Cardiac septum (tissue), 1 donor: ENCODE data around the gene POU2F2. TPM values are rescaled to one million over a fixed set of nuclear protein-coding genes. Genes with fewer than 3 reads are reported as not detected.

ENCODE experiments used
- DNase-seq: peaks from one replicate; pipeline ENCODE4 v3.0.0-alpha.2; 2020; ENCODE audit warnings: low spot score
- intact Hi-C: fragments of 100-400 bp; cut with DNase I; formaldehyde crosslinking; loops from one replicate; pipeline ENCODE4 v1.14.0; 2022
- total RNA-seq: library from RNA; stranded (reverse); fragmentation: NEBNext Ultra II Directional; extraction: Animal tissue kit (Norgen Biotek cat#: 25700); gene quantifications from one replicate; pipeline ENCODE4 v1.2.1, GENCODE V29; 2021
- donor health status: DM: no; HTN: no; CAD: no.

The POU2F2 gene
- total RNA-seq, 1 donor from 2014 or later, result 0.51 TPM

DNA sequence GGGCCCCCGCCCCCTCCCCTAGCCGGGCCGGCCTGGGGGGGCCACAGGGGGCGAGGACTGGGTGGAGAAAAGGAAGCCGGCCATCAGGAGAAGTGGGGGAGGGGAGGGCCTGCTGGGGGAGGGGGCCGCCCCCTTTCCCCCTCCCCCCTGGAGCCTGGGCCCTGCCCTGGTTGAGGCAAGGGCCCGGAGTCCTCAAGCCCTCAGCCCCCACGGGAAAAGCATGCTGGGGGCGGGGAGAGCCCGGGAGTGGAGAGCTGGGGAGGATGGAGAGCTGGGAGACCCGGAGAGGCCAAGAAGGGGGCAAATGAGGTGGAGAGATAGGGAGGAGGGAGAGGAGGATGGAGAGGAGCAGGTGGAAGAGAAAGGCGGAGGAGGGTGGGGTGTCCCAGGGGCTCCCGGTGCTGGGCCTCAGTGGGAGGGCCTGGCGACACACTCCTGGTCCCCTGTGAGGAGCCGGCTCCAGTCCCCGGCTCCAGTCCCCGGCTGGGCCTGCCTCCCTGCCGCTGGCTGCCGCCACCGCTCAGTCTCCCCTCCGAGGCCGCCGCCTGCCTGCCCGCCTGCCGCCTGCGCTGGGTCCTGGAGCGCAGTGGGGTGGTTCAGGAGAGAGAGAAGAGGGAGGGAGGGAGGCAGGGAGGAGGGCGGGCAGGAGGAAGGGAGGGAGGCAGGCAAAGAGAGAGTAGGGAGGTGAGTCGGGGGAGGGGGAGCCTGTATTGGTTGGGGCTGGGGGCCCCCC, 62.5 kb downstream of the POU2F2 start, which contains the start of gene GRIK5:
Gene GRIK5, minus strand, starts transcription at position 588 of the 733 bp plus-strand sequence. CDS start 4,436 bp downstream, outside the sequence.
- DNase-seq, result no peak
- intact Hi-C loops, result no loop called here

DNA sequence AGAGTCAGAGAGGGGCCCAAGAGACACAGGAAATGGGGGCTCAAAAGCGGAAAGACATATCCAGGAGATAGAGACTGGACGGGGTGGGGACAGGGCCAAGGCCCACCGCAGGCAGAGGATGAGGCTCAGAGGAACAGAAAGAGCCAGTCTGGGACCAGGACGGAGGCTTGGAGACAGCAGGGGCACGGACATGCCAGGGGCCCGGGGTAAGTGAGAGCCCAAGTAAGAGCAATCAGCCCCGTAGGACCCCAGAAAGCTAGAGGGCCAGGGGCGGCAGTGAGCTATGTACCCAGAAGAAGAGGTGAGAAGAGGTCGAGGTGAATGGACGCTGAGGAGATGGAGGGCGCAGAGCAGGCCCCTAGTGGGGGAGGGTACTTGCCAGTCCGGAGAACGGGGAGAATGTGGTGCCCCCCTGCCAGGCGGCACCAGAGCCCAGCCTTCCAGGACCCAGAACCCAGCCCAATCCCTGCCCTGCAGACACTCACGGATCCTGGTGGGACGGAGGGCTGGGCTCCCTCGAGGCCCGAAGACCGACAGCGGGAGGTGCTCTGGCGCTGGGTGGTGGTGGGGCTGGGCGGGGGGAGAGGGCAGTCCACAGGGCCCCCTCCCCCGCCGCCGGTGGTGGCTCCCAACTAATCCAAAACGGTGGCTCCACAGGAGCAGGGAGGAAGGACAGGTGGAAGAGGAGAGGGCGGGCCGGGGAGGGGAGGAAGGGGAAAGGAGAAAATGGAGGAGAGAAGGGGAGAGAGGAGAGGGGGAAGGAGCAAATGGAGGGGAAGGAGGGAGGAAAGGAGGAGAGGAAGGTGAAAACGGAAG, 63.3 kb downstream of the POU2F2 start:
- no peak for DNase-seq
- intact Hi-C loops, result no loop called here

DNA sequence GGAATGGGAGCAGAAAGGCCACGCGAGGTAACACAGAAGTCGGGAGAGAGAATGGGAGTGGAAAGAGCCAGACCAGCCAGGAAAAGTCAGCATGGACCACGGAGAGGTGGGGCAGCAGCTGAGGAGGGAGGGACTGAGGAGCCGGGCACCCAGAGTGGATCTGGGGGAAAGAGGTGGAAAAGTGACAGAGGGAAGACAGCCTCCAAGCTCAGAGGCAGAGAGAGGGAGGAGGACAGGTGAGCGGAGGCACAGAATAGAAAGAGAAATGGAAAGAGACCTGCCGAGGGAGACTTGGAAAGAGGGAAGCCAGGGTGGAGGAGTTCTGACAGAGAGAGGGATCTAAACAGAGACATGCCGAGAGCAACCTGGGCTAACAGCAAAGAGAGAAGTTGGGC, 63.9 kb downstream of the POU2F2 start:
- DNase-seq, result no peak
- intact Hi-C loops, result no loop called here

DNA sequence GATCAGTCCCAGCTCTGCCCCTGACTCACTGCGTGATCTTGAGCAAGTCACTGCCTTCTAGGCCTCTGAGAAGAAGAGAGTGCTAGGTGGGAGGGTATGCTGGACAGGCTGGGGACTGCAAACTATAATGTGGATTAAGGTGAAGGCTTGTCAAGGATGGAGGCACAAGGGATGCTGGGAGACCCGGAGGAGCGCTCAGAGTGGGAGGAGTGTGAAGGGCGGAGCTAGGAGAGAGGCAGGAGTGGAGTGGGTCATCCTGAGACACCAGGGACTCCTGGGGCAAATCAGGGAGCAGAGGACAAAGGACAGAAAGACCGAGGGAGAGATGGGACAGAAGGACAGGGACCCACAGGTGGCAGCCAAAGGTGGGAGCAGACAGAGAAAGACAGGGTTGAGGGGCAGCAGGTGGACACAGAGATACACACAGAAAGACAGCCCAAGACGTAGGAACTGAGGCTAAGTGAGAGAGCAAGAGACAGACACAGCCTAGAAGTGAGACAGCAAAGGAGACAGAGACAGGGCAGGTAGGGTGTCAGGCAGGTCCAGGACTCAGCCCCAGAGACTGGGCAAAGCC, 64.8 kb downstream of the POU2F2 start:
- intact Hi-C loops, result no loop called here
- DNase-seq, result no peak

DNA sequence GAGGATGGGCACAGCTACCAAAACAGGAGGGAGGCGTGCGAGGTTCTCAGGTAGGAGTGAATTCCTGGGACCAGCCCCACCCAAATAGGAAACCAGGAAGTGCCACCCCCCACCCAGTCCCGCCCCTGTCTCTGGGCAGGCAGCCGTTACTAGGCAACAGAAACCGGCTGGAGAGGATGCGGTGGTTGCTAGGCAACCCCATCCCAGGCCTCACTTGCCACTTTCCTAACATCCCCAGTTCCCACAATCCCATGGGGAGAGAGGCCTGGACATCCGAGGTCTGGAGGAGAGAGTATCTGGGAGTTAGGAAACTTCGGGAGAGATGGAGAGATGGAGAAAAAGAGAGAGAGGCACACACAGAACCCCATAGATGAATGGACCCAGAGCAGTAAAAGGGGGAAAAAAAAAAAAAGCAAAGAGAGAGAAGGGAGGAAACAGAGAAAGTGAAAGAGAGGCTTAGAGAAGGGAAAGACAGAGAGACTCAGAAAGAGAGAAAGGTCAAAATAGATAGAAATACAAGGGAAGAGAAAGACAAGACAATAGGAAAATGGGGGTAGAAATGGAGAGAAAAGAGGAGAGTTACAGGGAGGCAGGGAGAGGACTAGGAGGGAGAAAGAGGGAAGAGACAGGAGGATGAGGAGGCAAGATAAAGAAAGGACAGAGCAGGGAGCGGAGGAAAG, 66.0 kb downstream of the POU2F2 start:
- intact Hi-C loops, result no loop called here

DNA sequence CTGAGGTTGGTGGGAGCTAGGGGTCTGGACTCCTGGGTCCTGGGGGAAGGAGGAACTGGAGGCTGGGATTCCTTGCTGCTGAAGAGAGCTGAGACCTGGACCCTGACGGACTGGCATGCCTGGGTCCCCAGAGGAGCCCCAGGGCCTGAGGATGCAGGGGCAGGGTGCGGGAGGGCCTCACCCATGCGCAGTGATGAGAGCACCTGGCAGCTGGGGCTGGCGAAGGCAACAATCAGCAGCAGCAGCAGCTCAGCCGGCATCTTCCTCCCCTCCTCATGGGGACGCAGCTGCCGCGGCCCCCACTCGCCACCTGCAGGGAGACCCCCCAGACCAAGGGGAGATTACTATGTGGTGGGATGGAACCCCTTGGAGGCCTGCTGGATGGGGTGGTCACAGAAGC, 66.7 kb downstream of the POU2F2 start:
- intact Hi-C loops, result no loop called here
- DNase-seq, result no peak

More for the DNA sequence above, 66.0 kb downstream of the POU2F2 start:
- no peak for DNase-seq

DNA sequence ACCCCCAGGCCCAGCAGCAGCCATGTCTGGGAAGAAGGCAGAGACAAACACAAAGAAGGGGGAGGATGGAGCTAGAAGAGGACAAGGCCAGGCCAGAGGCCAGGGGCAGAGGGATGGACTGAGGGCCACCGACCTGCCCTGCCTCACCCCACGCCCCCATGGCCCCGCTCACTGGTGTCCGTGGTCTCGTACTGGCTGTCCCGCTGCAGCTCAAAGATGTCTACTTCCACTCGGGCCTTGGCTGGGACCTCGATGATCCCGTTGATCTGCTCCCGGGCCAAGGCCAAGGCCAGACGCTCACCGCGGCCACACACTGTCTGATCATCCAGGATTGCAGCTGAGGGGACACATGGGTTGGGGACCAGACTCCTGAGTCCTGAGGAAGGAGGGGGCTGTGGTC, 67.2 kb downstream of the POU2F2 start:
- intact Hi-C loops, result no loop called here
- DNase-seq, result no peak

DNA sequence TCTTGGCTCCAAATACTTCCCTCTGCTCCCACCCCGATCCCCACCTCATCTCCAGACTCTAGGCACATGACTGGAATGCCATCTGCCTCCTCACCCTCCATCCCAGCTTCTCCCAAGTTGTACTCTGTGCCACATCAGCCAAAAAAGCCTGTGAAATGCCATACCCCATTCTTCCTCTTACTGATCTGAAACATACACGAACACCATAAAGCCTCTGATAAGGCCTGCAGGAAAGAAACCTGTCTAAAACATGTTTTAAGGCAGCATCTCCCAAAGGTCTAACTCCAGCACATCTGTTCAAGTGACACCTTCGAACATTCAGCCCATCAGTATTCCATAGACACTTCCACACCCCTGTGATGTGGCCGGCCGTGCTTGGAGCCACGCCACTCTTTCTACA, 67.8 kb downstream of the POU2F2 start:
- DNase-seq, result no peak
- intact Hi-C loops, result no loop called here

DNA sequence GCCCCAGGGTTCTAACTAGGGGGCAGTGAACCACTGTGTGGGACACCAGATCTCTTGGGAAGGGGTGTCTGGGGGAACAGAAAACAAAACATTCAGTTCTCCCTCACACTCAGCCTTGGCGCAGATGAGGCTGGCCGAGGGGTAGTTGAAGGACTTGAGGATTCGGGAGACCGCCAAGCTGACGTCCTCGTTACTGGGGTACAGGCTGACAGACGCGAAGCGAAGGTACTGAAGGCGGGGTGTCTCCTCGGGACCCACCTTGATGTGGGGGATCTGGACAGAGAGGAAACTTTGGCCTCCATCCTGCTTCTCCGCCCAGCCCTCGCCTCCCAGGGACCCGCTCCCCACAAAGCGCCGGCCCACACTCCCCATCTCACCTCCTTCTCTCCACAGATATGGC, 69.9 kb downstream of the POU2F2 start:
- no peak for DNase-seq
- intact Hi-C loops, result no loop called here

DNA sequence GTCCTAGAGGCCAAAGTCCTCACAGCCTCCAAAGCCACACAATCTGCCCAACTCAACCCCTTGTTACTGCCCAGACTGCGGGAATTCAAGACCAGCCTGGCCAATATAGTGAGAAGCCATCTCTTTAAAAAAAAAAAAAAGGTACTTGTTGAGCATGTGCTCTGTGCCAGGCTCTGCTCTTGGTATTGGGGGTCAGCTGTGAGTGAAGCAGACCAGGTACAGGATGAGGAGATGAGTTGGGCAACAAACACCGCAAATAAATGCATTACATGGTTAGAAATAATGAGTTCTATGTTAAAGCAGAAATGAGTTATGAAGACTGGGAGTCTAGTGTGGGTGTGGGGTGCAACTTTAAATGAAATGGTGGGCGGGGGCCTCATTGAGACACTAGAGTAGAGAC, 72.1 kb downstream of the POU2F2 start:
- DNase-seq, result no peak
- intact Hi-C loops, result no loop called here

DNA sequence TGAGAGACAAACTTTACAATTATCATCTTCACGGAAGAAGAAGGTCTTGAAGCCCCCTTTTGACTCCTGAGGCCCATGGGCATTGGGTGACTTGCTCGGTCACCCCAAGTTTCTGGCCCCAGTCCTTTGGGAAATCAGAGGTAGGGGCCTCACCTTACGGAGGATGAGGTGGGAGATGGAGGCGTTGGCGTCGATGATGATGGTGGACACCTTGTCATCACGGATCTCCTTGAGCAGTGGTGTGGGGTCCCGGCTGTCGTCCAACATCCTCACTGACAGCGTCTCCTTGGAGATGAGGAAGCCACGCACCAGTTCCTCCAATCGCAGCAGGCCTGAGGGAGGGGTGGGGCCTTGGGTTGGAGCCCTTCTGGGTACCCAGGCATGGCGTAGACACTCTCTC, 73.0 kb downstream of the POU2F2 start:
- DNase-seq, result no peak
- intact Hi-C loops, result no loop called here

DNA sequence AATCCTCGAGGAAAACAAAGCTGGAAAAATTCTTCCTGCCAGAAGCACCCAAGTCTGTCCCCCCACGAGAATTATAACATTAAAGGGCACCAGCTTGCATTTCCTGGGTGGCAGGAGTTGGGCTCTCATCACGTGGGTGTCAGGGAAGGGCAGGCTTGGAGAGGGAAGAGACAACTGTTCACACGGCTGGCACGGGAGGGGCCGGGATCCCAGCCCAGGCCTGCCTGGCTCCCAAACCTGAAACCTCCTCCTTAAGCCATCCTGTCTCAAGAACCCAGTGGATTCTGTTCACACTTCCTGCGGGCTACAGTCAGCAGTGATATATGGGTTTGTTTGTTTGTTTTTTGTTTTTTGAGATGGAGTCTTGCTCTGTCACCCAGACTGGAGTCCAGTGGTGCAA, 74.4 kb downstream of the POU2F2 start:
- no peak for DNase-seq
- intact Hi-C loops, result no loop called here

DNA sequence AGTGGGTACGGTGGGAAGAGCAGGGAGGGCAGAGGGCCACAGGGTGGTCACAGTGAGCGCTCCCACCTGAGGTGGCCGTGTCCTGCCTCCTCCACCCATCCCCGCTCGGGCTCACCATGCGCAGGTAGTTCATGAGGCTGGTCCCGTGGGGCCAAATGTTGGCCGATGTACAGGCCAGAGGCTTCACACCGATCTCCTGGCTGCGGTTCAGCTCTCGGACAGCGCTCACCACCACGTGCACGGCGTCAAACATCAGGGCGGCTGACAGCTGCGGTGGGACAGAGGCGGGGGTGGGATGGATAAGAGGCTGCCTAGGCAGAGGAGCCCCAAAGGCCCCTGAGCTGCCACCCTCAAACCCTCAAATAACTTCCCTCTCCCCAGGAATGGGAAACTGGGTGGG, 78.0 kb downstream of the POU2F2 start:
- intact Hi-C loops, result no loop called here

DNA sequence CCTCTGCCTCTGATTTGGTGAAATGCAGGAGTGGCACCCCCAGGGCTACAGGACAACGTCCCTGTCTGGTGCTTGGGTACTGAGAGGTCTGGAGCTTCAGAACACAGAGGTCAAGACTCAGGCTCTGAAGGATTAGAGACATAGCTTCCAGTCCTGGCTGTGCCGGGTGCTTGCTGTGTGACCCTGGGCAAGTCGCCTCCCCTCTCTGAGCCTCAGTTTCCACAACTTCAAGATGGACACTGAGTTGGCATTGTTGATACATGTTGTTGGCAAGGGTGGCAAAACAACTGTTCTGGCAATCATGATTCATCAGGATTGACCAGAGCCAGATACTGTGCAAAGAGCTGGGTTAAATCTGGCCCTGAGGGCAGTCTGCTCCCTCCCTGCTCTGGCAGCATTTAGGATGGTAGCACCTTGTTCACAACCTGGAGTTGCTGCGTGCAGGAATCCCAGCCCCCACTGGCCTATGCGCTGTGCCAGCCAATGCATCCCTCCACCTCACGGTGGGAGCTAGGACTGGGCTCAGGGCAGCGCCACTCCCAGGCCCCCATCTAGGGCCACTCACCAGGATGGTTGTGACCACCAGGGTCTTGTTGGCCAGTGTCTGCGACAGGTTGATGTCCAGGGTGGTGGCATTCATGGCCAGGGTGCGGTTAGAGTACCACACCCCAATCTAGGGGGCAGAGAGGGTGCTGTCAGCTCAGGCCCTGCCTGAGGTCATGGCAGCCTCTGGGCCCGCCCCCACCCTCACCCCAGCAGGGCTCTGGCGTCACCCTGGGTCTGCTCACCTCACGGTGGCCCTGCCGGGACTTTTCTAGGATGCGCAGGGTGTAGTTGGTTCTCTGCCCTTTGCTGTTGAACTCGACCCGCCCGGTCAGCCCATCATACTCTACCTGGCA, 79.0 kb downstream of the POU2F2 start:
- no peak for DNase-seq
- intact Hi-C loops, result no loop called here

More for the DNA sequence above, 78.0 kb downstream of the POU2F2 start:
- DNase-seq, result no peak

DNA sequence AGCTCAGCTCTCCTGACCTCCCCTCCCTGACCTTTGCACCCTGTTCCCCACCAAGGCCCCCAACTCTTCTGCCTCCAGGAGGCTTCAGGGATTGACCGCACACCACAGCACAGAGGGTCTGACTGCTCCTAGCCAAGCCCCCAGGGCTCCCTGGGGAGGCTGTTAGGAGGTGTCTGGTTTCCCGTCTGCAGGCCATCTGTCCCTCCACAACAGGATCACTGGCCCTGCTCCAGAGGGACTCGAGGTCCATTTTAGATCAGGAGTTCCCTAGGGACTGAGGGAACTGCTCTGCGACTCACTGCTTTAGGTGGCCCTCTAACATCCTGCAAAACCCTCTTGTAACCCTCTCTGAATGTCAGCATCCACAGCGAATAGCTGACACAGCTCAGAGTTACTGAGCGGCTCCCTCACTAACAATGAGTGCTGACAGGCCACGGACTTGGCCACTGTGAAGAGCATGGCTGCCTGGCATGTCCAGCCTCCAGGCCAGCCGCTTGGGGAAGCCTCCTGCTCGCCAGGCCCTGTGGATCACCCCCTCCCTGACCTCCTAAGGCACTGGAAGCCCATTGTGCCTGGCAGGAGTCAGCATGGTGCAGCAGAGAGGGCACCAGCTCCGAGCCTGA, 79.9 kb downstream of the POU2F2 start:
- intact Hi-C loops, result no loop called here
- no peak for DNase-seq

DNA sequence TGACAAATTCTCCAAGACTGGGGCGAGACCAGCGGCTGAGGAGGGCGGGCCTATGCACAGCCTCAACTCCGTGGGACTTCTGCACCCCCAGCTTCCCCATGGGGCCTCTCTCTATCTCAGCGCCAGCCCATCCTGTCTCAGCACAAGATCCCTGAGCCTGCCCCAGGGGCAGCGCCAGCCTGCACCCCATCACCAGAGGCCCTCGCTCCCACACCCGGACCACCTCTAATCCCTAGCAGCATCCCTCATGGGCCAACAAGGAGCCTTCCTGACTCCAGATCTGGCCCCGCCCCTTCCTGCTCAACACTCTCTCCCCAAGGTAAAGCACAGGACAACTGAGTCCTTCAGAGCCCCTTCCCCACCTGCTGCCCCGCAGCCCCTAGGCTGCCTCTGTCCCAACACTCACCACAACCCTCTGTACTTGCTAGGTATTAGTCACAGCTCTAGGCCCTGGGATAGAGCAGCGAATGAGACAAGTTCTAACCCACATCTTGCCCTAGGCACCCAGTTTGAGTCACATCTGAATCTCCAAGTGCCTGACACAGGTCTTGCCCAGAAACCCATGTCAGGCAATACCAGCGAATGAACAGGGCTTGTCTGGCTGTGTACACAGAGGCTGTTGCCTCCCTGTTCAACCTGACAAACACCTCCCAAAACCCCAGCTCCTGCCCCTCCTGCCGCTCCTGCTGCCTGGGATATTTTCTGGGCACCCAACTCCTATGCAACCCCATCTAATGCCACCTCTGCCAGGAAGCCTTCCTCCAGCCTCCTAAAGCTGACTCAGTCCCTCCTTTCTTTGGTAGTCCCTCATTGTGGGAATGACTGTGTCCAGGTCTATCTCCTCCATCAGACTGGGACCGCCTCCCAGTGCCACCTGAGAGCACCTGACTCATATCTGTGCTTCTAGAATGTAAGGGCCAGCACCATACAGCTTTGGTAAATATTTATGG, 80.8 kb downstream of the POU2F2 start:
- intact Hi-C loops, result no loop called here
- no peak for DNase-seq

DNA sequence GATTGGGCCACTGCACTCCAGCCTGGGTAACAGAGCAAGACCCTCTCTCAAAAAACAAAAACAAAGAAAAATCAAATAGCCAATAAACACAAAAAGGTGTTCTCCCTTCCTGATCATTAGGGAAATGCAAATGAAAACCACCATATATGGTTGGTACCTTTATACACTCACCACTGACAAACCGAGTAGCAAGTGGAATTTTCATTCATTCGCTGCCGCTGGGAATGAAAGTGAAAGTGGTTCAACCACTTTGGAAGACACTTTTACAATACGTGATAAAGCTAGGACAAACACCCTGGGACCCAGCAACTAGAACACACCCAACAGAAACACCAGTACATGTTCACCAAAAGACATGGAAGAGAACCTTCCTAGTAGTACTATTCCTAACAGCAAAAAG, 83.3 kb downstream of the POU2F2 start:
- intact Hi-C loops, result no loop called here
- no peak for DNase-seq

DNA sequence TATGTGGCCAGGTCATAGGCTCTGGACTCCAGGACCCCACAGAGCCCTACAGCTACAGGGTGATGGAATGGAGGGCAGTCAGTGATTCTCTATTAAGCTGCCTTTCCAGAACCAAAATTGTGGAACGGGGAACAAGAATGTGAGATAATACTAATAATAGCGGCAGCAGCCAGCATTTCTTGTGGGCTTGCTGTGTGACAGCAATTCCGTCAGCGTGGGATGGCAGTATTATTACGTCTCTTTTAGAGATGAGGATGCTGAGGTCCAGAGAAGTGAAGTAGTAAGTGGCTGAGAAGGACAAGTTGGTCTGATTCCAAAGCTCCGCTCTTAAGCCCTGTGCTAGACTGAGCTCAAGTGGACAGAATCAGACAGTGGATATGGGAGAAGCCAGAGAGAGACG, 86.7 kb downstream of the POU2F2 start:
- no peak for DNase-seq
- intact Hi-C loops, result no loop called here
